NCI-H82 treated with DMSO at 0.1 percent for 48 hours (cell line): ENCODE measurements around the gene TLN1.

Source experiments
- DNase-seq: peaks from one replicate; lab custom pipeline; 2025; ENCODE audit not compliant: unreplicated experiment; lab: John Stamatoyannopoulos, UW

Gene TLN1

DNA sequence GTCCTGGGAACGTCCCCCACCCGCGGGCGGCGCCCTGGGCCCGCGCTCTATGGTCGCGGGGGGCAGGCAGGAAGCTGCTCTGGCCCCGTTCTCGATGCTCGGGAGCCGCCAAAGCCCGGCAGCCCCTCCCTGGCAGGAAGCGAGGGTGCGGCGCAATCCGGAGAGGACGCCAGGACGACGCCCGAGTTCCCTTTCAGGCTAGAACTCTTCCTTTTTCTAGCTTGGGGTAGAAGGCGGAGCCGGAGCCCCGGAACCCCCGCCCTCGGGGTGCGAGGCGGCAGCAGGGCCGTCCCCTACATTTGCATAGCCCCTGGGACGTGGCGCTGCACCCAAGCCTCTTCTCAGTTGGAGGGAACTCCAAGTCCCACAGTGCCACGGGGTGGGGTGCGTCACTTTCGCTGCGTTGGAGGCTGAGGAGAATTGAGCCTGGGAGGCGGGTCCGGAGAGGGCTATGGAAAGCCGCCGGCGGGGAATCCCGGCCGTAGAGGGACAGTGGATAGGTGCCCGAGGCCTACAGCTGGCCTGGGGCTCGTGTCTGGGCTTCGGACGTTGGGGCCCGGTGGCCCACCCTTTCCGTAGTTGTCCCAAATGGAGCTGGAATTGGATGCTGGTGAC, at the start of gene TLN1, which contains the start of gene CREB3:
Gene TLN1, minus strand, starts transcription at position 11 of the 615 bp plus-strand sequence. CDS start 6,501 bp downstream, outside the sequence.
Gene CREB3, plus strand, starts transcription at position 482 of the 615 bp plus-strand sequence. Its CDS starts 107 bp downstream, at position 589.
- DNase-seq: peak; percentile 92

GRCh38 chr9:35781066-35781465, 49.1 kb upstream of the TLN1 start:
- no peak for DNase-seq

GRCh38 chr9:35778496-35778895, 46.5 kb upstream of the TLN1 start:
- DNase-seq: no peak

- DNase-seq: no peak
These were observed 44.0 kb upstream of the TLN1 start for GRCh38 chr9:35776018-35776417.

GRCh38 chr9:35774907-35775635, 43.1 kb upstream of the TLN1 start:
- no peak for DNase-seq

DNA sequence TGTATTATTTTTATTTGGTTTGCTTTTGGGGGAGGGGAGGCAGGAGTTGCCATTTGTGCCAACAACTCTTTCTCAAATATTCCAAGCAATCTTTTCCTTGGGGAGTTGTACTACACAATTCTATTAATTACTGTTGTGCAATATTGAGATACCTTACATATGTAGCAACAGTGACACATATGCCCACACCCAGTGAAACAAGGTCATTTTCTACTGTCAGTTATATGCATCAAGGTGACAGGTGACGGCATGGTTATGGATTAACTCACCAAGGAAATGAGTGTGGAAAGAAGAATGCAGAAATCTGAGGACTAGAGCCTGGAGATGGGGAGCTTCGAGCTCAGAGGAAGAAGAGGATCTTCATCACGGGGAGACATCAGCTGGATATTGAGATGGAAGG, 39.9 kb upstream of the TLN1 start:
- no peak for DNase-seq

GRCh38 chr9:35771534-35771933, 39.5 kb upstream of the TLN1 start:
- DNase-seq: peak; percentile 37

DNA sequence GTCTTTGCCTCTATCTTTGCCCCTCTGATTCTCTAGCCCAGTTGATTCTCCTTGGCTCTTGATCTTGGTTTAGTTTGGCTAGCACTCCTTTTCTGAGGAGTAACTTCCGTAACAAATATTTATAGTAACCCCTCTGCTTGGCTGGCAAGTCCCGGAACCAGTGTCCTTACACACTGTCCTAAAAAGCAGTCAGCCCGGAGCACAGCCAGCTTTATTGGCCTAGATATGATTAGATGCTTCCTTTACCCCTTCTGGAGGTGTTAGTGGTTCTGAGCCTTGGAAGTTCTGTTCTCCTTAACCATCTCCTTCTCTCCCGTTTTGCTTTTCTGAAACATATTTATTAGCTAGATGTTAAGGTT, 39.1 kb upstream of the TLN1 start:
- no peak for DNase-seq

GRCh38 chr9:35769763-35770162, 37.8 kb upstream of the TLN1 start:
- DNase-seq: no peak

DNA sequence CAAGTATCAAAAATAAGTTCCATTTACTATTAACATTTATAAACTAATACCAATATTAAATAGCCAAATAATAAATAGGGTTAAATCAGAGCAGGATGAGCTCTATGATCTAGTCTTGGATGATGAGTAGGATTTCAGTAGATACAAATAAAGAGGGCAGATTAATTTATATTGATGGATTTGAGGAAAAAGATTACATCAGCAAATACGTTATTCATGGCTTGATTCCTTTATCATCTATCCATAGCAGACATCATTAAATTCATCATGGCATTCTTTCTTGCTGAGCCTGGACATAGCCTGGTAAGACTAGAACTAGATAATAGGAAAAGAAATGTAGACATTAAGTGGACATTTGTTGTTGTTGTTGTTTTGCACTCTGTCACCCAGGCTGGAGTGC, 35.5 kb upstream of the TLN1 start:
- no peak for DNase-seq

- no peak for DNase-seq
These were observed 35.0 kb upstream of the TLN1 start for GRCh38 chr9:35766997-35767396.

GRCh38 chr9:35763803-35764202, 31.8 kb upstream of the TLN1 start:
- no peak for DNase-seq

DNA sequence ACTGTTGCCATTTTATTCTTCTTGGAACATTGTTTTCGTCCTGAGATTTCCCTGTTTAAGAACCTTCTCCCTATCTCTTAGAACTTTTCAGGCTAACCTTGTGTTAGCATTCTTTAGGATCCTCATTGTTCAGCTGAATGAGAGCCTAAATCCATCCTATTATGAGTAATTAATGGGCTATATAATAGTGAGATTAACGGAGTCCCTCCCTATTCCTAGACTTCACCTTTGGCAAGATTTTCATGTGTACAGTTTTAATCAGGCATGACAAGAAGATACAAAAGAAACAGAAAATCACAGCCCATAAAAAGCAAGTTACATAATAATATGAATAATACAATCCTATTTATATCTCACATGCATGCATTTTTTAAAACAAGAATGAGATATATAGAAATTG, 31.2 kb upstream of the TLN1 start:
- DNase-seq: no peak

DNA sequence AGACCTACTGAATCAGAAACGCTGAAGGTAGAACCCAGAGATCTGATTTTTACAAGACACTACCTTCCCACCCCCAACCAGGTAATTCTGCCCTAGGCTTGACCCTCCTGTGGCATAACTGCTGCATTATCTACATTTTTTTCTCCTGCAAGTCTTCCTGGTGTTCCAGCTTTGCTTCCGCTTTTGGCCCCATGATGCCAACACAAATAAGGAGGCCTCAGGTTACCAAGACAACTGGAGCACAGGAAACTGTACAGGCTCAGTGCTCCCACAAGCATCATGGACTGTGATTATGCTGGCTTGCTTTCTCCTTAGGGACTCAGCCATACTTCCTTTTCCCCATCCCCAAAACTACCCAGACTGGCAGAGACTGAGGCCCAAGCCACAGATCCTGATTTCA, 28.7 kb upstream of the TLN1 start:
- no peak for DNase-seq

- DNase-seq: no peak
These were observed 27.8 kb upstream of the TLN1 start for GRCh38 chr9:35759795-35760194.

DNA sequence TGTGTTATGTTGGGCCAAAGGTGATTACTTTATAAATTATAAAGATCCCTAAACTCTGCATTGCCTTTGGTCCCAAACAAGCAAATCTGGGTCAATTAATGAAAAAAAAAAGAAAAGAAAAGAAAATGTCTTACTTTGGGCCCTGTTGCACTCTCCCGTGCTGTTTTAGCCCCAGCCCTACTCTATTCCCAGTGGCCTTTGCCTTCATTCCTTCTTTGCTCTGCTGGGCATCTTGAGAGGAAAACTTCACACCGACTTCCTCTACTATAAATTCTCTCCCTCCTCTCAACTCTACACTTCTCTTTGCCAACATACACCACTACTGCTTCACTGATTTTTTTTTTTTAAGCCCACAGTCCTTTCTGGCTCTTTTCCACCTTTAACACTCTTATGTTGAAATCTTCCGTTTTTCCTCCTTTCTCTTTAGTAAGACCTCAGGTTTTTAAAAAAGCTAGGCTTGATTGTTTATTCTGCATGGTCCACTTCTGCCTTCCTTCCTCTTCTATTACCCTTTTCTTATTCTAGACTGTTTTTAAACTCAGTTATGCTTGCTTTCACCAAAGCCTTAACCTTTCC, 26.6 kb upstream of the TLN1 start:
- DNase-seq: no peak

DNA sequence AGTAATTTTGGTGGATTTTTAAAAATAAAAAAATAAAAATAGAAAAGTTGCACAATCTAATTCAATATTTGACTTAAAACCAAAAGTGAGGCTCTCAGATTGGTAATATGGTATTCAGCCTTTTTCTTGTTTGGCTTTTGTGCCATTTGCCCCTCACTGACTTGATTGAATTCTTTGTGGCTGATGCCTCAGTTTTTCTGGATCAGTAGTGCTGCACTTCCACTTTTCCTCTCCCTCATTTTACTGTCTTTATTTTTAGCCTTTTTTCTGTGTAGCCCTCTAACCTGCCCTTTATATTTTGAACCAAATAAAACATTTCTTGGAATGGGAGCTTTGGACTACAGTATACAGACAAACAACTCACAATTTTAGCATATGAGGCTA, 25.9 kb upstream of the TLN1 start:
- no peak for DNase-seq

- no peak for DNase-seq
These were observed 25.4 kb upstream of the TLN1 start for GRCh38 chr9:35757226-35757891.

DNA sequence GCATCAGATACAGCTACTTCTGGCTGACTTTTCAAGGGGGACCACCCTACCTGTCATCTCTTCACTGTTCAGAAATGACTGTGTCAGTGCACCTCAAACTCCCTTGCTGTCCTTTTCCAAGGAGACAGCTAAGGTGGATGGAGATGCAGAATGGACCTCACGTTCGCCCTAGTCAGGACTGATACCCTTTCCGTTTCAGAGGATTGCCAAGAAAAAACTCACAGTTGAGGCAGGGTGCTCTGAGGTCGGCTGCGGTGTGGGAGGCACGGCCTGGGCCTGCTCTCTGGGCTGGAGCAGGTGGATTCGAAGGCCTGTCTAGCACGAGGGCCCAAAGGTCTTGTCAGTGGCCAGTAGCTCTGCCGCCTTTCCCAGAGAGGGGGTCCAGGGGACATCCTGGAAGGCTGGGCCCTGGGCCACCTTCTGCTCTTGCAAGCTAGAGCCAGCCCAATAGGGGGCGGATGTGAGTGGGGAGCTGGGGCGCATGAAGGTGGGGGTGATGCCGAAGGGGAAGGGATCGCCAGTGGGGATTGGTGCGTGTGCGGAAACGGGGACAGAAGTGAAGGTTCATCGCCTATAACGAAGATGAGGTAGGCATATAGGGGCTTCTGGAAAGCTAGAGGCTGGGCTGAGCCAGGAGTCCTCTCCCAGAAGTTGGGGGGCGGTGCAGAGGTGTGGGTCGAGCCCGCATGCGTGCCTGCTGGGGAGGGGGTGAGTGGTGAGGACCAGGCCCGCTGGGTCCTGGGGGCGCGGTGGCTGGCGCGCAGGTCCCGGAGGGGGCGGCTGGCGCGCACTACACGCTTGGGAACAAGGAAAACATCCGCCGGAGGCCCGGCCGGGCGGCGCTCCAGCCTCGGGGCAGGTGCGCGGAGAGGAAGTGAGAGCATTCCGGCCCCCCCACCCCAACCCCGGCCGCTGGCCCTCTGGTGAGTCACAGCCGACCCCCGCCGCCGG, 24.6 kb upstream of the TLN1 start:
- no peak for DNase-seq

DNA sequence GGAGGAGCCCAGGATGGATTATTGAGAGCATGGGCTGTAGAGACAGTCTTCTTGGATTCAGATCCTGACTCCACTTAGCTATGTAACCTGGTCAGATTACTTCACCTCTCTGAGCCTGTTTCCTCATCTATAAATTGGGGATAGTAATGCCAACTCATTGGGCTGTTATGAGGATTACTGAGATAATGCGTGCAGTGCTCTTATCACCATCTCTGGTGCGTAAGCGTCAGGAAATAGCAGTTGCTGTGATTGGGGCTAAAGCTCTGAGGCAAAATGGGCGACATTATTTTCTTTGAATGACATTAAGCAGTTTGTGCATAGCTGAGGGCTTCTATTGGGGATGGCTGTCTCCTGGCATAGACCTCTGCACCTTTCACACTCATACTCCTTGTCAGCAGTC, 23.1 kb upstream of the TLN1 start:
- no peak for DNase-seq

DNA sequence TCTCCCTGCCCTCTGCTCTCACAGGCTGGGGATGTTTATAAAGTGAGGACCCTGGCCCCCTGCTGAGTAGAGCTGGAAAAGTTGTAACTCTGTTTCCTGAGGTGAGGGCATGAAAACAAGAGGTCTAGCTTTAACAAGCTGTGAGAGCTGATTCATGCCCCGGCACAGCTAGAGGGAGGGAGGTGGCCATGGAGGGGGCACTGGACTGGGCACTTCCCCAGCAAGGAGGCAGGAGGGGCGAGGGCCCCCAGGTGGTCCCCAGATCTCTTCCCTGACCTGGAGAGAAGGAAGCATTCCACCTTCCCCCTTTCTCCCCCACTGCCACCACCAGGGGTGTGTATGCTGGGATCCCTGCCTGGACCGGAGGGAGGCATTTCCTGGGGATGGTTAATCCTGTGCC, 22.3 kb upstream of the TLN1 start, which contains the start of gene MSMP:
Gene MSMP, minus strand, starts transcription at position 13 of the 400 bp plus-strand sequence. CDS start 147 bp downstream, outside the sequence.
- no peak for DNase-seq
